SK-N-SH treated with all-trans-retinoic acid at 6 μM for 48 hours (cell line): ENCODE data around the gene ALLC.

Experiments used
- ATAC-seq: fragments of 200-7000 bp; cut with Tn5 transposase; 3 replicates; pipeline ENCODE4 v1.9.1; 2020; ENCODE audit warnings: mild to moderate bottlenecking, moderate library complexity
- ARNTL ChIP-seq: fragments of 450-650 bp; formaldehyde crosslinking; IDR thresholded peaks from 2 replicates; pipeline ENCODE4 v1.5.0; 2020; ENCODE audit warnings: low read depth, mild to moderate bottlenecking, moderate library complexity, borderline replicate concordance
- BACH2 ChIP-seq: fragments of 250-450 bp; sonication (Bioruptor Pico); IDR thresholded peaks from 2 replicates; pipeline ENCODE4 v1.9.0; 2021; ENCODE audit warnings: mild to moderate bottlenecking, borderline replicate concordance
- CSDC2 ChIP-seq: fragments of 250-450 bp; sonication (Bioruptor Pico); IDR thresholded peaks from 2 replicates; pipeline ENCODE4 v1.5.0; 2020; ENCODE audit warnings: mild to moderate bottlenecking, moderate library complexity
- CSRNP3 ChIP-seq: fragments of 250-450 bp; sonication (Bioruptor Pico); IDR thresholded peaks from 2 replicates; pipeline ENCODE4 v1.5.1; 2021; ENCODE audit warnings: mild to moderate bottlenecking, moderate library complexity
- ESRRG ChIP-seq: fragments of 250-450 bp; sonication (Bioruptor Pico); IDR thresholded peaks from 2 replicates; pipeline ENCODE4 v1.6.1; 2021; ENCODE audit warnings: mild to moderate bottlenecking
- GLIS3 ChIP-seq: fragments of 250-450 bp; sonication (Bioruptor Pico); IDR thresholded peaks from 2 replicates; pipeline ENCODE4 v1.5.0; 2020; ENCODE audit warnings: mild to moderate bottlenecking, moderate library complexity
- ISL1 ChIP-seq: fragments of 250-450 bp; sonication (Bioruptor Pico); IDR thresholded peaks from 2 replicates; pipeline ENCODE4 v2.1.2; 2022; ENCODE audit warnings: mild to moderate bottlenecking, moderate library complexity
- OSR1 ChIP-seq: fragments of 250-450 bp; sonication (Bioruptor Pico); IDR thresholded peaks from 2 replicates; pipeline ENCODE4 v1.8.0; 2022; ENCODE audit warnings: moderate library complexity, mild to moderate bottlenecking, inconsistent platforms
- PATZ1 ChIP-seq: fragments of 250-450 bp; sonication (Bioruptor Pico); IDR thresholded peaks from 2 replicates; pipeline ENCODE4 v1.8.0; 2020; ENCODE audit warnings: mild to moderate bottlenecking, moderate library complexity, borderline replicate concordance
- PPARA ChIP-seq: fragments of 250-450 bp; sonication (Bioruptor Pico); IDR thresholded peaks from 2 replicates; pipeline ENCODE4 v1.5.0; 2020; ENCODE audit warnings: mild to moderate bottlenecking, borderline replicate concordance
- RARB ChIP-seq: fragments of 250-450 bp; sonication (Bioruptor Pico); IDR thresholded peaks from 2 replicates; pipeline ENCODE4 v1.8.0; 2021; ENCODE audit warnings: mild to moderate bottlenecking, moderate library complexity
- SNAI2 ChIP-seq: fragments of 250-450 bp; sonication (Bioruptor Pico); IDR thresholded peaks from 2 replicates; pipeline ENCODE4 v1.5.0; 2020; ENCODE audit warnings: mild to moderate bottlenecking, moderate library complexity
- TCF4 ChIP-seq: fragments of 250-450 bp; sonication (Bioruptor Pico); IDR thresholded peaks from 2 replicates; pipeline ENCODE4 v1.8.0; 2021; ENCODE audit warnings: mild to moderate bottlenecking, moderate library complexity, borderline replicate concordance
- TOX ChIP-seq: fragments of 250-450 bp; sonication (Bioruptor Pico); IDR thresholded peaks from 2 replicates; pipeline ENCODE4 v1.8.0; 2021; ENCODE audit warnings: mild to moderate bottlenecking, moderate library complexity, borderline replicate concordance
- ZC3H10 ChIP-seq: fragments of 250-450 bp; sonication (Bioruptor Pico); IDR thresholded peaks from 2 replicates; pipeline ENCODE4 v1.5.1; 2021; ENCODE audit warnings: mild to moderate bottlenecking, moderate library complexity
- ZFP3 ChIP-seq: fragments of 250-450 bp; sonication (Bioruptor Pico); IDR thresholded peaks from 2 replicates; pipeline ENCODE4 v1.5.0; 2020; ENCODE audit warnings: mild to moderate bottlenecking, moderate library complexity
- ZNF565 ChIP-seq: fragments of 450-650 bp; formaldehyde crosslinking; conservative IDR thresholded peaks from 2 replicates; pipeline ENCODE4 v1.5.0; 2020; ENCODE audit warnings: low read depth, mild to moderate bottlenecking, moderate library complexity
- ZNF70 ChIP-seq: fragments of 450-650 bp; formaldehyde crosslinking; IDR thresholded peaks from 2 replicates; pipeline ENCODE4 v1.5.0; 2020; ENCODE audit warnings: mild to moderate bottlenecking, moderate library complexity
- TF ChIP-seq, protein P1 (sequence below): fragments of 250-450 bp; sonication (Bioruptor Pico); IDR thresholded peaks from 2 replicates; pipeline ENCODE4 v1.8.0; 2021; ENCODE audit warnings: low read depth, mild to moderate bottlenecking, moderate library complexity, borderline replicate concordance
- TF ChIP-seq, protein P2 (sequence below): fragments of 250-450 bp; sonication (Bioruptor Pico); IDR thresholded peaks from 2 replicates; pipeline ENCODE4 v1.5.0; 2020; ENCODE audit warnings: mild to moderate bottlenecking, moderate library complexity

Gene ALLC

GRCh38 chr2:3651691-3652648 is 6.0 kb upstream of the ALLC start (continued):
- TF ChIP-seq PATZ1 (CRISPR knock-in tag) (no peak), BACH2 (CRISPR knock-in tag) (no peak), TOX (CRISPR knock-in tag) (no peak), ZNF70 (CRISPR knock-in tag) (no peak), ISL1 (CRISPR knock-in tag) (no peak), SNAI2 (CRISPR knock-in tag) (no peak)

DNA sequence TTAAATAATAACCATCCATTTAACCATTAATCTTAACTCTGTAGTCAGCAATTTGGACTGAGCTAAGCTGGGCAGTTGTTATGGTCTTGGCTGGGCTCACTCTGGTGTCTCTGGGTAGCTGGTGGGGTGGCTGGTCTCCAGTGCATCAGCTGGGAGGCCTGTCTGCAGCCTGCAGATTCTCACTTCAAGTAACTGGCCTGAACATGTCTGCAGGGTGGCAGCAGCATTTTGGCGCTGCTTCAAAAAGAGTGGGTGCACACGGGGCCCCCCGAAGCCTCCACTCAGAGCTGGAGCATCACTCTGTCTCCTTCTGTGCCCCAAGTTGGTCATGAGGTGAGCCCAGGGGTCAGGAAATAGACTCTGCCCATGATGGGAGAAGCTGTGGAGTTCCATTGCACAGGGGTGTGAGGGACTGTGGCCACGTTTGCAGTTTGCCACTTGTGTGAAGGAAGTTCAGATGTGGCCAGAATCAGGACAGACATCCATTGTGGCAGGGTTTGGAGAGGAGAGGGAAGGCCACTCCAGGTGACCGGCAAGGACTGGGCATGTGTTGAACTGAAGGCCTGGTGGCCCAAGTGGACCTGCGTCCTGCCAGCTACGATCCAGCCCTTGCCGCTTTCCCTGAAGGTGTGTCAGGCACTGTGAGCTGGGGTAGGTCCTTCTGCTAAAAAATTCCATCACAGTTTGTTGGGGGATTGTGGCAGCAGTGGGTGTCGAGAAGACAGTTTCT is 4.9 kb upstream of the ALLC start:
- no peak for ATAC-seq
- TF ChIP-seq CSRNP3 (CRISPR knock-in tag) (no peak), ZC3H10 (CRISPR knock-in tag) (no peak), TCF4 (CRISPR knock-in tag) (no peak), CSDC2 (no peak), ZNF565 (CRISPR knock-in tag) (no peak), GLIS3 (CRISPR knock-in tag) (no peak), RARB (no peak), ARNTL (CRISPR knock-in tag) (no peak), ZNF70 (CRISPR knock-in tag) (no peak), ZFP3 (CRISPR knock-in tag) (no peak), PPARA (CRISPR knock-in tag) (no peak), ISL1 (CRISPR knock-in tag) (no peak)
- TF ChIP-seq, protein P1, sequence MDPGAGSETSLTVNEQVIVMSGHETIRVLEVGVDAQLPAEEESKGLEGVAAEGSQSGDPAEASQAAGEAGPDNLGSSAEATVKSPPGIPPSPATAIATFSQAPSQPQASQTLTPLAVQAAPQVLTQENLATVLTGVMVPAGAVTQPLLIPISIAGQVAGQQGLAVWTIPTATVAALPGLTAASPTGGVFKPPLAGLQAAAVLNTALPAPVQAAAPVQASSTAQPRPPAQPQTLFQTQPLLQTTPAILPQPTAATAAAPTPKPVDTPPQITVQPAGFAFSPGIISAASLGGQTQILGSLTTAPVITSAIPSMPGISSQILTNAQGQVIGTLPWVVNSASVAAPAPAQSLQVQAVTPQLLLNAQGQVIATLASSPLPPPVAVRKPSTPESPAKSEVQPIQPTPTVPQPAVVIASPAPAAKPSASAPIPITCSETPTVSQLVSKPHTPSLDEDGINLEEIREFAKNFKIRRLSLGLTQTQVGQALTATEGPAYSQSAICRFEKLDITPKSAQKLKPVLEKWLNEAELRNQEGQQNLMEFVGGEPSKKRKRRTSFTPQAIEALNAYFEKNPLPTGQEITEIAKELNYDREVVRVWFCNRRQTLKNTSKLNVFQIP (CRISPR knock-in tag): no peak
- TF ChIP-seq, all 23 proteins: peak for 0

DNA sequence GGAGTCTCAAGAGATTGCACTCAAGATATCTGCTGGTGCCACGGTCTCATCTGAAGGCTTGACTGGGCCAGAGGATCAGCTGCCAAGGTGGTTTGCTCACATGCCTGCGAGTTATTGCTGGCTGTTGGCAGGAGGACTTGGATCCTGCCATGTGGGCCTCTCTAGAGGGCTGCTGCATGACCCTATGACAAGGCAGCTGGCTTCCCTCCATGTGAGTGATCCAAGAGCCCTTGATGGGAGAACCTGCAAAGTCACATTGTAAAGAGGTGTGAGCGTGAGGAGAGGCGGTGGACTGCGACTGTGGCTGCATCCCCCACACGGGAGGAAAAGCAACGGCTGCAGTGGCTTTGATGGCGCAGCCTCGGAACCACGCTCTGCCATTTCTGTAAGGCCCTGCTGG is 4.0 kb upstream of the ALLC start:
- no peak for ATAC-seq
- no peak for TF ChIP-seq SNAI2 (CRISPR knock-in tag)
- TF ChIP-seq TOX (CRISPR knock-in tag): no peak
- TF ChIP-seq, protein P2, sequence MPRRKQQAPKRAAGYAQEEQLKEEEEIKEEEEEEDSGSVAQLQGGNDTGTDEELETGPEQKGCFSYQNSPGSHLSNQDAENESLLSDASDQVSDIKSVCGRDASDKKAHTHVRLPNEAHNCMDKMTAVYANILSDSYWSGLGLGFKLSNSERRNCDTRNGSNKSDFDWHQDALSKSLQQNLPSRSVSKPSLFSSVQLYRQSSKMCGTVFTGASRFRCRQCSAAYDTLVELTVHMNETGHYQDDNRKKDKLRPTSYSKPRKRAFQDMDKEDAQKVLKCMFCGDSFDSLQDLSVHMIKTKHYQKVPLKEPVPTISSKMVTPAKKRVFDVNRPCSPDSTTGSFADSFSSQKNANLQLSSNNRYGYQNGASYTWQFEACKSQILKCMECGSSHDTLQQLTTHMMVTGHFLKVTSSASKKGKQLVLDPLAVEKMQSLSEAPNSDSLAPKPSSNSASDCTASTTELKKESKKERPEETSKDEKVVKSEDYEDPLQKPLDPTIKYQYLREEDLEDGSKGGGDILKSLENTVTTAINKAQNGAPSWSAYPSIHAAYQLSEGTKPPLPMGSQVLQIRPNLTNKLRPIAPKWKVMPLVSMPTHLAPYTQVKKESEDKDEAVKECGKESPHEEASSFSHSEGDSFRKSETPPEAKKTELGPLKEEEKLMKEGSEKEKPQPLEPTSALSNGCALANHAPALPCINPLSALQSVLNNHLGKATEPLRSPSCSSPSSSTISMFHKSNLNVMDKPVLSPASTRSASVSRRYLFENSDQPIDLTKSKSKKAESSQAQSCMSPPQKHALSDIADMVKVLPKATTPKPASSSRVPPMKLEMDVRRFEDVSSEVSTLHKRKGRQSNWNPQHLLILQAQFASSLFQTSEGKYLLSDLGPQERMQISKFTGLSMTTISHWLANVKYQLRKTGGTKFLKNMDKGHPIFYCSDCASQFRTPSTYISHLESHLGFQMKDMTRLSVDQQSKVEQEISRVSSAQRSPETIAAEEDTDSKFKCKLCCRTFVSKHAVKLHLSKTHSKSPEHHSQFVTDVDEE (CRISPR knock-in tag): no peak
- TF ChIP-seq CSDC2: no peak
- TF ChIP-seq PPARA (CRISPR knock-in tag): no peak
- no peak for TF ChIP-seq CSRNP3 (CRISPR knock-in tag)
- TF ChIP-seq ARNTL (CRISPR knock-in tag): no peak
- TF ChIP-seq ESRRG (CRISPR knock-in tag): no peak
- TF ChIP-seq OSR1 (CRISPR knock-in tag): no peak
- TF ChIP-seq ZNF70 (CRISPR knock-in tag): no peak
- TF ChIP-seq, protein P1 (CRISPR knock-in tag): no peak
- no peak for TF ChIP-seq PATZ1 (CRISPR knock-in tag)
- TF ChIP-seq ZC3H10 (CRISPR knock-in tag): no peak
- no peak for TF ChIP-seq ZFP3 (CRISPR knock-in tag)
